A549 (cell line): ENCODE results near the gene TBPL2.

Source experiments
- CHD2 ChIP-seq: fragments of 150-350 bp; IDR thresholded peaks from 2 replicates; pipeline ENCODE4 v1.6.1; 2014; ENCODE audit warnings: low read length; ENCODE audit not compliant: partially characterized antibody
- CTCF ChIP-seq: fragments of >200 bp; sonication (Bioruptor Twin); formaldehyde crosslinking; IDR thresholded peaks from 3 replicates; pipeline ENCODE4 v1.5.1; 2016
- EHMT2 ChIP-seq: fragments of 200-600 bp; sonication (generic); IDR thresholded peaks from 2 replicates; pipeline ENCODE4 v1.6.1; 2016; ENCODE audit warnings: antibody characterized with exemption, low read depth, mild to moderate bottlenecking, moderate library complexity
- HOXA7 ChIP-seq: fragments of 250-450 bp; sonication (Bioruptor Pico); IDR thresholded peaks from 2 replicates; pipeline ENCODE4 v1.5.0; 2020; ENCODE audit warnings: mild to moderate bottlenecking, moderate library complexity
- MAX ChIP-seq: IDR thresholded peaks from 2 replicates; pipeline ENCODE4 v1.6.1; 2012
- NR3C1 ChIP-seq: fragments of >200 bp; sonication (Bioruptor Twin); formaldehyde crosslinking; IDR thresholded peaks from 3 replicates; pipeline ENCODE4 v1.6.1; 2017
- POLR2A ChIP-seq: IDR thresholded peaks from 2 replicates; pipeline ENCODE4 v1.6.1; 2012; ENCODE audit warnings: mild to moderate bottlenecking, low read length
- POLR2AphosphoS2 ChIP-seq: conservative IDR thresholded peaks from 2 replicates; pipeline ENCODE4 v1.6.1; 2012; ENCODE audit warnings: low read length, improper control_type of control experiment, inconsistent platforms
- RAD21 ChIP-seq, 2 experiments: fragments of >200 bp in 1 of 2; sonication (Bioruptor Twin) in 1 of 2; formaldehyde crosslinking in 1 of 2; IDR thresholded peaks in 1 of 2; conservative IDR thresholded peaks in 1 of 2; 2 replicates in 1 of 2; 3 replicates in 1 of 2; pipeline ENCODE4 v1.6.1; 2012 to 2018; ENCODE audit warnings: inconsistent platforms in 1 of 2
- RCOR1 ChIP-seq: fragments of 150-350 bp; IDR thresholded peaks from 2 replicates; pipeline ENCODE4 v1.6.1; 2014; ENCODE audit warnings: antibody characterized with exemption, low read length, low read depth
- SREBF2 ChIP-seq: fragments of 450-650 bp; IDR thresholded peaks from 2 replicates; pipeline ENCODE4 v1.6.1; 2014; ENCODE audit warnings: mild to moderate bottlenecking, moderate library complexity
- TP53 ChIP-seq: fragments of 250-450 bp; sonication (Bioruptor Pico); IDR thresholded peaks from 2 replicates; pipeline ENCODE4 v1.5.0; 2021; ENCODE audit warnings: mild to moderate bottlenecking, moderate library complexity
- USF2 ChIP-seq: fragments of 450-650 bp; IDR thresholded peaks from 2 replicates; pipeline ENCODE4 v1.6.1; 2014; ENCODE audit warnings: antibody characterized with exemption

- no peak for TF ChIP-seq POLR2AphosphoS2
- TF ChIP-seq TP53 (CRISPR knock-in tag) = no peak
- TF ChIP-seq CTCF = no peak
- TF ChIP-seq MAX = no peak
- no peak for TF ChIP-seq HOXA7 (CRISPR knock-in tag)
- no peak for TF ChIP-seq CHD2
- no peak for TF ChIP-seq RAD21 (conservative IDR thresholded peaks at IDR 0.05 in 1 of 2, IDR thresholded peaks at IDR 0.05 in 1 of 2)
- no peak for TF ChIP-seq USF2
- no peak for TF ChIP-seq SREBF2
- TF ChIP-seq POLR2A = no peak
- TF ChIP-seq RCOR1 = no peak
- no peak for TF ChIP-seq NR3C1
- no peak for TF ChIP-seq EHMT2
Observed at GRCh38 chr14:55436519-55436918, 3.9 kb downstream of the TBPL2 start.
